ENCODE data around the gene IL34. TPM values are rescaled to one million over a fixed set of nuclear protein-coding genes. Genes with fewer than 3 reads are reported as not detected.

Gene IL34
- total RNA-seq, 3 donors from 2014 or later (not counting 1 experiment from before 2014, with no cell fraction given) = 0.48 to 0.54 TPM; not detected in 1

- H3K9me3 ChIP-seq (ENCODE audit: control insufficient read depth, insufficient read depth, low read length) = no peaks in the 10 kb centered on the region
- no peak for DNase-seq
- intact Hi-C loops (cut with micrococcal nuclease) = no loop called here
- H3K36me3 ChIP-seq (ENCODE audit: control insufficient read depth, insufficient read depth, low read length) = no peaks in the 10 kb centered on the region
- no peaks in the 10 kb centered on the region for H3K27me3 ChIP-seq (ENCODE audit: control insufficient read depth, insufficient read depth, low read length)
- H3K27ac ChIP-seq (ENCODE audit: low read length) = no peak overlapping the region
- no peaks in the 10 kb centered on the region for H3K9me3 Mint-ChIP-seq
- H3K27ac Mint-ChIP-seq = no peak overlapping the region
- WGBS (ENCODE audit: insufficient coverage) = 64% methylated on average over 6 of the region's 6 CpGs
- no peak overlapping the region for H3K4me3 ChIP-seq (ENCODE audit: low read length)
- no peak overlapping the region for H3K4me3 Mint-ChIP-seq
- no peak for ATAC-seq
- peaks cover under 1 to 1% of the 10 kb centered on the region in 2 donors for H3K4me1 Mint-ChIP-seq
- no peak for TF ChIP-seq CTCF (IDR thresholded peaks at IDR 0.05)
- H3K27me3 Mint-ChIP-seq (ENCODE audit: low read depth in 2 of 2) = peaks cover 0 to 4% of the 10 kb centered on the region in 2 donors
- no peaks in the 10 kb centered on the region for H3K4me1 ChIP-seq (ENCODE audit: control insufficient read depth, insufficient read depth, low read length)
- no peaks in the 10 kb centered on the region for H3K36me3 Mint-ChIP-seq
Measured at GRCh38 chr16:70648606-70649005, 2.2 kb downstream of the IL34 start.

- H3K27me3 ChIP-seq (ENCODE audit: control insufficient read depth, insufficient read depth, low read length) = no peaks in the 10 kb centered on the region
- peaks cover 4% of the 10 kb centered on the region for H3K4me1 ChIP-seq (ENCODE audit: control insufficient read depth, insufficient read depth, low read length)
- no peak overlapping the region for H3K4me3 Mint-ChIP-seq
- intact Hi-C loops (cut with micrococcal nuclease) = no loop called here
- no peak for ATAC-seq
- H3K36me3 ChIP-seq (ENCODE audit: control insufficient read depth, insufficient read depth, low read length) = no peaks in the 10 kb centered on the region
- no peaks in the 10 kb centered on the region for H3K36me3 Mint-ChIP-seq
- no peak for TF ChIP-seq CTCF (IDR thresholded peaks at IDR 0.05)
- DNase-seq = no peak
- H3K27ac ChIP-seq (ENCODE audit: low read length) = no peak overlapping the region
- H3K4me3 ChIP-seq (ENCODE audit: low read length) = no peak overlapping the region
- no peak overlapping the region for H3K27ac Mint-ChIP-seq
- H3K27me3 Mint-ChIP-seq (ENCODE audit: low read depth in 2 of 2) = peaks cover 0 to 6% of the 10 kb centered on the region in 2 donors
- H3K9me3 ChIP-seq (ENCODE audit: control insufficient read depth, insufficient read depth, low read length) = no peaks in the 10 kb centered on the region
- peaks cover 5 to 6% of the 10 kb centered on the region in 2 donors for H3K4me1 Mint-ChIP-seq
- WGBS (ENCODE audit: insufficient coverage) = 90% methylated on average over 6 of the region's 7 CpGs
- H3K9me3 Mint-ChIP-seq = no peaks in the 10 kb centered on the region
Measured at GRCh38 chr16:70649300-70649699, 2.9 kb downstream of the IL34 start.

- Histone ChIP-seq H3K4me1 (ENCODE audit: control insufficient read depth, insufficient read depth, low read length) (peaks cover 4% of the 10 kb centered on the region), H3K4me3 (ENCODE audit: low read length) (no peak overlapping the region), H3K27ac (ENCODE audit: low read length) (no peak overlapping the region), H3K9me3 (ENCODE audit: control insufficient read depth, insufficient read depth, low read length) (no peaks in the 10 kb centered on the region), H3K36me3 (ENCODE audit: control insufficient read depth, insufficient read depth, low read length) (no peaks in the 10 kb centered on the region), H3K27me3 (ENCODE audit: control insufficient read depth, insufficient read depth, low read length) (no peaks in the 10 kb centered on the region)
- Mint-ChIP-seq H3K27ac (no peak overlapping the region), H3K36me3 (no peaks in the 10 kb centered on the region), H3K4me3 (no peak overlapping the region), H3K9me3 (no peaks in the 10 kb centered on the region), H3K4me1 (peaks cover 5 to 6% of the 10 kb centered on the region in 2 donors), H3K27me3 (ENCODE audit: low read depth in 2 of 2) (peaks cover 0 to 6% of the 10 kb centered on the region in 2 donors)
- no peak for ATAC-seq
- no peak for TF ChIP-seq CTCF (IDR thresholded peaks at IDR 0.05)
- no peak for DNase-seq
- intact Hi-C loops (cut with micrococcal nuclease) = loop anchor here (5.0 to 10.0 kb wide), 3 partner anchors 278 to 945 kb away; no protein-coding TSS in a partner anchor
- WGBS (ENCODE audit: insufficient coverage) = 77% methylated on average over 4 of the region's 4 CpGs
Measured at GRCh38 chr16:70650216-70650615, 3.9 kb downstream of the IL34 start.

GRCh38 chr16:70651524-70651923 lies 5.2 kb downstream of the IL34 start:
- Histone ChIP-seq H3K27me3 (ENCODE audit: control insufficient read depth, insufficient read depth, low read length) (no peaks in the 10 kb centered on the region), H3K9me3 (ENCODE audit: control insufficient read depth, insufficient read depth, low read length) (no peaks in the 10 kb centered on the region), H3K27ac (ENCODE audit: low read length) (no peak overlapping the region), H3K4me3 (ENCODE audit: low read length) (no peak overlapping the region), H3K36me3 (ENCODE audit: control insufficient read depth, insufficient read depth, low read length) (no peaks in the 10 kb centered on the region), H3K4me1 (ENCODE audit: control insufficient read depth, insufficient read depth, low read length) (peaks cover 4% of the 10 kb centered on the region)
- intact Hi-C loops (cut with micrococcal nuclease) = loop anchor here (5.0 to 10.0 kb wide), 3 partner anchors 279 to 947 kb away; no protein-coding TSS in a partner anchor
- Mint-ChIP-seq H3K27ac (no peak overlapping the region), H3K36me3 (no peaks in the 10 kb centered on the region), H3K27me3 (ENCODE audit: low read depth in 2 of 2) (peaks cover 0 to 6% of the 10 kb centered on the region in 2 donors), H3K9me3 (no peaks in the 10 kb centered on the region), H3K4me3 (no peak overlapping the region), H3K4me1 (peaks cover 5 to 6% of the 10 kb centered on the region in 2 donors)
- DNase-seq (no peak), ATAC-seq (no peak)
- WGBS (ENCODE audit: insufficient coverage) = 89% methylated on average over 3 of the region's 3 CpGs
- no peak for TF ChIP-seq CTCF (IDR thresholded peaks at IDR 0.05)

All from natural killer cell (primary cell).